HepG2 (cell line): ENCODE data around the gene HHATL. TPM values are rescaled to one million over a fixed set of nuclear protein-coding genes. Genes with fewer than 3 reads are reported as not detected.
A peak's percentile ranks its signal among the peaks of the same experiment; 100 is the strongest.

Experiments used
- AGO2 ChIP-seq: fragments of 200-400 bp; formaldehyde crosslinking; optimal IDR thresholded peaks from 2 replicates; pipeline ENCODE3; 2017; ENCODE audit warnings: mild to moderate bottlenecking, low read depth, low read length, moderate library complexity
- FOXJ3 ChIP-seq: sonication (generic); formaldehyde crosslinking; IDR thresholded peaks from 2 replicates; pipeline ENCODE4 v1.4.0; 2020; ENCODE audit warnings: missing genetic modification reagents, mild to moderate bottlenecking, borderline replicate concordance
- NRL ChIP-seq: sonication (generic); formaldehyde crosslinking; IDR thresholded peaks from 2 replicates; pipeline ENCODE4 v1.5.0; 2020; ENCODE audit warnings: missing genetic modification reagents, mild to moderate bottlenecking, moderate library complexity, borderline replicate concordance
- POGZ ChIP-seq: sonication (generic); formaldehyde crosslinking; IDR thresholded peaks from 2 replicates; pipeline ENCODE4 v1.4.0; 2020; ENCODE audit warnings: mild to moderate bottlenecking, missing genetic modification reagents
- RBFOX2 ChIP-seq: fragments of 200-400 bp; formaldehyde crosslinking; IDR thresholded peaks from 2 replicates; pipeline ENCODE4 v1.6.1; 2017; ENCODE audit warnings: low read depth, mild to moderate bottlenecking, low read length
- ZMYM4 ChIP-seq: sonication (generic); formaldehyde crosslinking; IDR thresholded peaks from 2 replicates; pipeline ENCODE4 v1.8.1; 2023; ENCODE audit warnings: mild to moderate bottlenecking, missing genetic modification reagents
- polyA plus RNA-seq, 8 experiments: library from polyadenylated mRNA; depleted of rRNA in 3 of 8; stranded (reverse) in 7 of 8; unstranded in 1 of 8; fragments of >200 nt; fragmentation: Illumina TruSeq in 4 of 8; extraction: Trizol in 4 of 8; gene quantifications; 2 replicates each; pipeline versions ENCODE4 v1.2.1 to v1.2.3, GENCODE V29; 2011 to 2016; ENCODE audit warnings: low read depth in 4 of 8, missing spikeins in 1 of 8, mixed read lengths in 1 of 8; ENCODE audit not compliant: insufficient read depth in 1 of 8
- total RNA-seq, 5 experiments: library from RNA; depleted of rRNA; stranded (reverse); fragments of >200 nt; fragmentation: Illumina TruSeq; extraction: Trizol; gene quantifications; 2 replicates each; pipeline ENCODE4 v1.2.3, GENCODE V29; 2016; ENCODE audit warnings: low read depth in 1 of 5
- TF ChIP-seq, protein P1 (sequence below): IDR thresholded peaks from 2 replicates; pipeline ENCODE4 v1.4.0; 2020; ENCODE audit warnings: mild to moderate bottlenecking, missing genetic modification reagents
- TF ChIP-seq, protein P2 (sequence below): sonication (generic); formaldehyde crosslinking; conservative IDR thresholded peaks from 2 replicates; pipeline ENCODE4 v1.4.0; 2020; ENCODE audit warnings: missing genetic modification reagents
- TF ChIP-seq, protein P3 (sequence below): sonication (generic); formaldehyde crosslinking; IDR thresholded peaks from 2 replicates; pipeline ENCODE4 v1.4.0; 2020; ENCODE audit warnings: missing genetic modification reagents
- TF ChIP-seq, protein P4 (sequence below): sonication (generic); formaldehyde crosslinking; IDR thresholded peaks from 2 replicates; pipeline ENCODE4 v1.4.0; 2020; ENCODE audit warnings: missing genetic modification reagents
- TF ChIP-seq, protein P5 (sequence below): sonication (generic); formaldehyde crosslinking; IDR thresholded peaks from 2 replicates; pipeline ENCODE4 v1.5.0; 2020; ENCODE audit warnings: mild to moderate bottlenecking, missing genetic modification reagents, borderline replicate concordance
- TF ChIP-seq, protein P6 (sequence below): sonication (generic); formaldehyde crosslinking; IDR thresholded peaks from 2 replicates; pipeline ENCODE4 v1.5.0; 2020; ENCODE audit warnings: mild to moderate bottlenecking, missing genetic modification reagents, moderate library complexity

The HHATL gene
- total and polyA plus RNA-seq, 2 of the 13 experiments (the other 11 are each of a cell fraction or from before 2014, with no cell fraction given), result 0.26 TPM; not detected in 1

DNA sequence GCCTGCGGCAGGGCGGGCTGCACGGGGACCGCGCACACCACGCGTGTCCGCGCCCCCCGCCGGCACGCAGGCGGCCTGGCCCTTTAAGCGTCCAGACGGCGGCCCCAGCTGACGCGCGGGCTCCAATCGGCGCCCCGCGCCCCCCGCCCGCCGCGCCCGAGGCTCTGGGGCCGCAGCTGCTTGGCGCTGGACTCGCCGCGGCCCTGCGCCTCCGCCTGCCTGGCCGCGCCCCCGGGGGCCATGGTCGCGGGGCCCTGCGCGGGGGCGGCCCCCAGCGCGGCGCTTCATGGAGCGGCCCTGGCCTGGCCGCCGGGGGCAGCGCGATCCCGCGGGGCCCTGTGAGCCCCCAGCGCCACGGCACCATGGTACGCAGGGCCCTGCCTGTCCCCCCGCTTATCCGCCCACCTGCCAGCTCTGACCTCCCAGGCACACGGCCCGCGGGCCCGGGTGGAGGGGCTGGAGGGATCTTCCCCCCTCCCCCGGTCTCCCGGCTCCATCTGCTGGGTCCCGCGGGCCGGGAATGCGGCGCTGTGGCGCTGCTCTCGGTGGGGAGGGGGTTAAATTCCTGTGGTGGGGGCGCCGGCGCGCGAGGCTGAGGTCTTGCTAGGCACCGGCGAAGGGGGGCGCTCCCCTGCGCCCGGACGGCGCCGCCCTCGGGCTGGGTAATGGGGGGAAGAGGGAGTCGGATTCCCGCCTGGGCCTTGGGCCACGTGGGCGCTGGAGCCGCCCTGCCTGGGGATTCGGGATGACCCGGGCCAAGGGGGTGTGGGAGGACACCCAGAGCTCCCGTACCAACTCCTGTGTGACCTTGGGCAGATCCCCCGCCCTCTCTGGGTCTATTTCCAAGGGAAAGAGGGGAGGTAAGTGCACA, 48.0 kb downstream of the HHATL start (continued):
- TF ChIP-seq NRL (CRISPR knock-in tag) (peak; percentile 31; the same call in 1 of the 2 replicates), POGZ (CRISPR knock-in tag) (0 out of 2 replicates have a peak, but pooled peaks have one; percentile 35), FOXJ3 (CRISPR knock-in tag) (no peak), RBFOX2 (peak; percentile 65), ZMYM4 (CRISPR knock-in tag) (peak; percentile 27; the same call in 1 of the 2 replicates), AGO2 (peak; percentile 38)
- TF ChIP-seq, protein P1, sequence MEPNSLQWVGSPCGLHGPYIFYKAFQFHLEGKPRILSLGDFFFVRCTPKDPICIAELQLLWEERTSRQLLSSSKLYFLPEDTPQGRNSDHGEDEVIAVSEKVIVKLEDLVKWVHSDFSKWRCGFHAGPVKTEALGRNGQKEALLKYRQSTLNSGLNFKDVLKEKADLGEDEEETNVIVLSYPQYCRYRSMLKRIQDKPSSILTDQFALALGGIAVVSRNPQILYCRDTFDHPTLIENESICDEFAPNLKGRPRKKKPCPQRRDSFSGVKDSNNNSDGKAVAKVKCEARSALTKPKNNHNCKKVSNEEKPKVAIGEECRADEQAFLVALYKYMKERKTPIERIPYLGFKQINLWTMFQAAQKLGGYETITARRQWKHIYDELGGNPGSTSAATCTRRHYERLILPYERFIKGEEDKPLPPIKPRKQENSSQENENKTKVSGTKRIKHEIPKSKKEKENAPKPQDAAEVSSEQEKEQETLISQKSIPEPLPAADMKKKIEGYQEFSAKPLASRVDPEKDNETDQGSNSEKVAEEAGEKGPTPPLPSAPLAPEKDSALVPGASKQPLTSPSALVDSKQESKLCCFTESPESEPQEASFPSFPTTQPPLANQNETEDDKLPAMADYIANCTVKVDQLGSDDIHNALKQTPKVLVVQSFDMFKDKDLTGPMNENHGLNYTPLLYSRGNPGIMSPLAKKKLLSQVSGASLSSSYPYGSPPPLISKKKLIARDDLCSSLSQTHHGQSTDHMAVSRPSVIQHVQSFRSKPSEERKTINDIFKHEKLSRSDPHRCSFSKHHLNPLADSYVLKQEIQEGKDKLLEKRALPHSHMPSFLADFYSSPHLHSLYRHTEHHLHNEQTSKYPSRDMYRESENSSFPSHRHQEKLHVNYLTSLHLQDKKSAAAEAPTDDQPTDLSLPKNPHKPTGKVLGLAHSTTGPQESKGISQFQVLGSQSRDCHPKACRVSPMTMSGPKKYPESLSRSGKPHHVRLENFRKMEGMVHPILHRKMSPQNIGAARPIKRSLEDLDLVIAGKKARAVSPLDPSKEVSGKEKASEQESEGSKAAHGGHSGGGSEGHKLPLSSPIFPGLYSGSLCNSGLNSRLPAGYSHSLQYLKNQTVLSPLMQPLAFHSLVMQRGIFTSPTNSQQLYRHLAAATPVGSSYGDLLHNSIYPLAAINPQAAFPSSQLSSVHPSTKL (CRISPR knock-in tag), result peak; percentile 15; the same call in 1 of the 2 replicates
- TF ChIP-seq, protein P2, sequence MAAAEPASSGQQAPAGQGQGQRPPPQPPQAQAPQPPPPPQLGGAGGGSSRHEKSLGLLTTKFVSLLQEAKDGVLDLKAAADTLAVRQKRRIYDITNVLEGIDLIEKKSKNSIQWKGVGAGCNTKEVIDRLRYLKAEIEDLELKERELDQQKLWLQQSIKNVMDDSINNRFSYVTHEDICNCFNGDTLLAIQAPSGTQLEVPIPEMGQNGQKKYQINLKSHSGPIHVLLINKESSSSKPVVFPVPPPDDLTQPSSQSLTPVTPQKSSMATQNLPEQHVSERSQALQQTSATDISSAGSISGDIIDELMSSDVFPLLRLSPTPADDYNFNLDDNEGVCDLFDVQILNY (CRISPR knock-in tag), result peak; percentile 61
- TF ChIP-seq, protein P3, sequence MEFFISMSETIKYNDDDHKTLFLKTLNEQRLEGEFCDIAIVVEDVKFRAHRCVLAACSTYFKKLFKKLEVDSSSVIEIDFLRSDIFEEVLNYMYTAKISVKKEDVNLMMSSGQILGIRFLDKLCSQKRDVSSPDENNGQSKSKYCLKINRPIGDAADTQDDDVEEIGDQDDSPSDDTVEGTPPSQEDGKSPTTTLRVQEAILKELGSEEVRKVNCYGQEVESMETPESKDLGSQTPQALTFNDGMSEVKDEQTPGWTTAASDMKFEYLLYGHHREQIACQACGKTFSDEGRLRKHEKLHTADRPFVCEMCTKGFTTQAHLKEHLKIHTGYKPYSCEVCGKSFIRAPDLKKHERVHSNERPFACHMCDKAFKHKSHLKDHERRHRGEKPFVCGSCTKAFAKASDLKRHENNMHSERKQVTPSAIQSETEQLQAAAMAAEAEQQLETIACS (CRISPR knock-in tag), result no peak
- TF ChIP-seq, protein P4, sequence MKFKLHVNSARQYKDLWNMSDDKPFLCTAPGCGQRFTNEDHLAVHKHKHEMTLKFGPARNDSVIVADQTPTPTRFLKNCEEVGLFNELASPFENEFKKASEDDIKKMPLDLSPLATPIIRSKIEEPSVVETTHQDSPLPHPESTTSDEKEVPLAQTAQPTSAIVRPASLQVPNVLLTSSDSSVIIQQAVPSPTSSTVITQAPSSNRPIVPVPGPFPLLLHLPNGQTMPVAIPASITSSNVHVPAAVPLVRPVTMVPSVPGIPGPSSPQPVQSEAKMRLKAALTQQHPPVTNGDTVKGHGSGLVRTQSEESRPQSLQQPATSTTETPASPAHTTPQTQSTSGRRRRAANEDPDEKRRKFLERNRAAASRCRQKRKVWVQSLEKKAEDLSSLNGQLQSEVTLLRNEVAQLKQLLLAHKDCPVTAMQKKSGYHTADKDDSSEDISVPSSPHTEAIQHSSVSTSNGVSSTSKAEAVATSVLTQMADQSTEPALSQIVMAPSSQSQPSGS, result peak; percentile 24; the same call in 1 of the 2 replicates
- TF ChIP-seq, protein P5, sequence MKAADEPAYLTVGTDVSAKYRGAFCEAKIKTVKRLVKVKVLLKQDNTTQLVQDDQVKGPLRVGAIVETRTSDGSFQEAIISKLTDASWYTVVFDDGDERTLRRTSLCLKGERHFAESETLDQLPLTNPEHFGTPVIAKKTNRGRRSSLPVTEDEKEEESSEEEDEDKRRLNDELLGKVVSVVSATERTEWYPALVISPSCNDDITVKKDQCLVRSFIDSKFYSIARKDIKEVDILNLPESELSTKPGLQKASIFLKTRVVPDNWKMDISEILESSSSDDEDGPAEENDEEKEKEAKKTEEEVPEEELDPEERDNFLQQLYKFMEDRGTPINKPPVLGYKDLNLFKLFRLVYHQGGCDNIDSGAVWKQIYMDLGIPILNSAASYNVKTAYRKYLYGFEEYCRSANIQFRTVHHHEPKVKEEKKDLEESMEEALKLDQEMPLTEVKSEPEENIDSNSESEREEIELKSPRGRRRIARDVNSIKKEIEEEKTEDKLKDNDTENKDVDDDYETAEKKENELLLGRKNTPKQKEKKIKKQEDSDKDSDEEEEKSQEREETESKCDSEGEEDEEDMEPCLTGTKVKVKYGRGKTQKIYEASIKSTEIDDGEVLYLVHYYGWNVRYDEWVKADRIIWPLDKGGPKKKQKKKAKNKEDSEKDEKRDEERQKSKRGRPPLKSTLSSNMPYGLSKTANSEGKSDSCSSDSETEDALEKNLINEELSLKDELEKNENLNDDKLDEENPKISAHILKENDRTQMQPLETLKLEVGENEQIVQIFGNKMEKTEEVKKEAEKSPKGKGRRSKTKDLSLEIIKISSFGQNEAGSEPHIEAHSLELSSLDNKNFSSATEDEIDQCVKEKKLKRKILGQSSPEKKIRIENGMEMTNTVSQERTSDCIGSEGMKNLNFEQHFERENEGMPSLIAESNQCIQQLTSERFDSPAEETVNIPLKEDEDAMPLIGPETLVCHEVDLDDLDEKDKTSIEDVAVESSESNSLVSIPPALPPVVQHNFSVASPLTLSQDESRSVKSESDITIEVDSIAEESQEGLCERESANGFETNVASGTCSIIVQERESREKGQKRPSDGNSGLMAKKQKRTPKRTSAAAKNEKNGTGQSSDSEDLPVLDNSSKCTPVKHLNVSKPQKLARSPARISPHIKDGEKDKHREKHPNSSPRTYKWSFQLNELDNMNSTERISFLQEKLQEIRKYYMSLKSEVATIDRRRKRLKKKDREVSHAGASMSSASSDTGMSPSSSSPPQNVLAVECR (CRISPR knock-in tag), result peak; percentile 24; the same call in 1 of the 2 replicates
- TF ChIP-seq, protein P6, sequence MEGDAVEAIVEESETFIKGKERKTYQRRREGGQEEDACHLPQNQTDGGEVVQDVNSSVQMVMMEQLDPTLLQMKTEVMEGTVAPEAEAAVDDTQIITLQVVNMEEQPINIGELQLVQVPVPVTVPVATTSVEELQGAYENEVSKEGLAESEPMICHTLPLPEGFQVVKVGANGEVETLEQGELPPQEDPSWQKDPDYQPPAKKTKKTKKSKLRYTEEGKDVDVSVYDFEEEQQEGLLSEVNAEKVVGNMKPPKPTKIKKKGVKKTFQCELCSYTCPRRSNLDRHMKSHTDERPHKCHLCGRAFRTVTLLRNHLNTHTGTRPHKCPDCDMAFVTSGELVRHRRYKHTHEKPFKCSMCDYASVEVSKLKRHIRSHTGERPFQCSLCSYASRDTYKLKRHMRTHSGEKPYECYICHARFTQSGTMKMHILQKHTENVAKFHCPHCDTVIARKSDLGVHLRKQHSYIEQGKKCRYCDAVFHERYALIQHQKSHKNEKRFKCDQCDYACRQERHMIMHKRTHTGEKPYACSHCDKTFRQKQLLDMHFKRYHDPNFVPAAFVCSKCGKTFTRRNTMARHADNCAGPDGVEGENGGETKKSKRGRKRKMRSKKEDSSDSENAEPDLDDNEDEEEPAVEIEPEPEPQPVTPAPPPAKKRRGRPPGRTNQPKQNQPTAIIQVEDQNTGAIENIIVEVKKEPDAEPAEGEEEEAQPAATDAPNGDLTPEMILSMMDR (CRISPR knock-in tag), result peak; percentile 65
